Measurements from ENCODE around the gene PHF19.

Gene PHF19

GRCh38 chr9:120876842-120877240, at the start of gene PHF19:
TSS of gene PHF19 (minus strand) at chr9:120877188. CDS start at chr9:120874741, 2,447 bp downstream.
- H3K4me3 ChIP-seq (ENCODE audit: low read depth, low read length), result peak within 1 kb of the TSS; percentile 63

GRCh38 chr9:120926397-120926928, 49.5 kb upstream of the PHF19 start, which contains the start of gene TRAF1:
TSS of gene TRAF1 (minus strand) at chr9:120926796. CDS start at chr9:120926075, 721 bp downstream.
- H3K4me3 ChIP-seq (ENCODE audit: low read depth, low read length), result no peak within 1 kb of the TSS

- no peak overlapping the region for H3K4me3 ChIP-seq (ENCODE audit: low read depth, low read length)
Observed at GRCh38 chr9:120925535-120926396, 48.8 kb upstream of the PHF19 start.

GRCh38 chr9:120924698-120925534, 47.9 kb upstream of the PHF19 start:
- no peak overlapping the region for H3K4me3 ChIP-seq (ENCODE audit: low read depth, low read length)

DNA sequence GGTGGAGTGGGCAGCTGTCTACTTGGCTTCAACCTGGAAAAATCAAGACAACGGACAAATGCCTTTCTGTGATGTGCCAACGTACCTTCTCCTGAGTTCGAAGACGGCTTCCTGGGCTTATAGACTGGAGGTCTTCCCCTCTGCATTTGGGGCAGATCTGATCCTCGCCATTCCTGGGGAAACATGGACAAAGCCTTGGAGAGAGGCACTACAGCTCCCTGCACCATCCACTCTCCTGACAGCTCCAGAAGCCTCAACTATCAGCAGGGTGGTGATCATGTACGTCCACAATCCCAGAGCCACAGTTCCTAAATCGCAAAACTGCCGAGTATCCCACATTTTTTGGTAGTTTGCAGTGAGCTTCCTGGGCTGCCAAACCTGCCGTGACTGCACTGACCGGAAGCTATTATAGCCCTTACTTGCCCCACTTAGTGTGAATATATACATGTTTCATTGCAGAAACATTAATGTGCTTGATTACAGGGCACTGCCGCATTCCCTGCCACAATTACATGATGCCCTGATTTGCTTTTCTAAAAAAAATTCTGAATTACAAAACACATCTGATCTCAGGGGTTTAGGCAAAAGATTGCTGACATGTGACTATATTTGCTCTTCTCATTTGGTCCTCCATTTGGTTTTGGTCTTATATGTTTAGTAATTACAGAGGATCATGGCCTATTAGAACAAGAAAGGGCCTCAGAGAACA, 46.8 kb upstream of the PHF19 start:
- H3K4me3 ChIP-seq (ENCODE audit: low read depth, low read length), result no peak overlapping the region

DNA sequence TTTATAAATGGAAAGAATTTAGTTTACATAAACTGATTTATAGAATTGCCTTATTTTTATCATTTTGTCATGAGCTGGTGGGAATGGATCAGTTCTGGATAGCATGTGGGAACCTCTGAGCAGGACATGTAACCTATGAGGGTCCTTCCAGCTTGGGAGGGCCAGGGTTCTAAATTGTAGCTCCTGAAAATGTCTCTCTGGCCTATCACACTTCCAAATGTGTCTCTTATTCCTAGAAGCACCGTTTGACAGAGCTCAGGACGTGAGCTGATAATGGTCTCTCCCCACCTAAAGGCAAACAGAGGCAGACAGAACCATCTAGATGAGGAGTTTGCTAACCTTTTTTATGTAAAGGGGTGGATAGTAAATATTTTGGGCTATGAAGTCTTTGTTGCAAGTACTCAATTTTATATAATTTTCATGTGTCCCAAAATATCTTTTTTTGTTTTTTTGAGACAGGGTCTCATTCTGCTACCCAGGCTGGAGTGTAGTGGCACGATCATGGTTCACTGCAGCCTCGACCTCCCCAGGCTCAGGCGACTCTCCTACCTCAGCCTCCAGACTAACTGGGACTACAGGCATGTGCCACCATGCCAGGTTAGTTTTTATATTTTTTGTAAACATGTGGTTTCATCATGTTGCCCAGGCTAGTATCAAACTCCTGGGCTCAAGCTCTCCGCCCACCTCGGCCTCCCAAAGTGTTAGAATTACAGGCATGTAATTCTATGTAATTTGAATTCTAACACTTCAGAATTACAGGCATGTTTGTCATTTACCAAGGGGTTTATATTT, 45.6 kb upstream of the PHF19 start:
- no peak overlapping the region for H3K4me3 ChIP-seq (ENCODE audit: low read depth, low read length)

DNA sequence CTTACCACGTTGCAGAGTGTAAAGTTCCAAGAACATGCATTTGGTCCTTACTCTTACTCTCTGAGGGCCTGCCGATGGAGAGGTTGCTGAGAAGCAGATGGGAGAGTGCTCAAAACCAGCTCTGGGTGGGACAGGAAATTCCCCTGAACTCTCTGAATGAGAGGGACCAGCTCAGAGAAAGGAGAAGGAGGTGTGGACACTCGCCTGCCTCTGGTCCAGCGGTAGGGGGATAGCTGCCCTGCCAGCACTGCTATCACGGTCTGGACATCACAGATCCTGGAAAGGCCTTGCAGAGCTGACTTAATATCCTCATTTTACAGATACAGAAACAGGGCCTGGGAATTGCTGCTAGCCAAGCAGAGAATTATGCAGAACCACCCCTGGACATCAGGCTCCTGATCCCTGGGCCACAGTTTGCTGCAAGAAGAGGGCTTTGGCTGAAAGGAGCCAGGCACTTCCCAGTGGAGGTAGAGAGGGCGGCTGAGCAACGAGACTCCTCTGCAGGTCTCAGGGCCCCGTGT, 44.7 kb upstream of the PHF19 start:
- H3K4me3 ChIP-seq (ENCODE audit: low read depth, low read length), result no peak overlapping the region

- H3K4me3 ChIP-seq (ENCODE audit: low read depth, low read length), result no peak overlapping the region
Observed at GRCh38 chr9:120920806-120921178, 43.8 kb upstream of the PHF19 start.

GRCh38 chr9:120919843-120920805, 43.1 kb upstream of the PHF19 start:
- no peak overlapping the region for H3K4me3 ChIP-seq (ENCODE audit: low read depth, low read length)

DNA sequence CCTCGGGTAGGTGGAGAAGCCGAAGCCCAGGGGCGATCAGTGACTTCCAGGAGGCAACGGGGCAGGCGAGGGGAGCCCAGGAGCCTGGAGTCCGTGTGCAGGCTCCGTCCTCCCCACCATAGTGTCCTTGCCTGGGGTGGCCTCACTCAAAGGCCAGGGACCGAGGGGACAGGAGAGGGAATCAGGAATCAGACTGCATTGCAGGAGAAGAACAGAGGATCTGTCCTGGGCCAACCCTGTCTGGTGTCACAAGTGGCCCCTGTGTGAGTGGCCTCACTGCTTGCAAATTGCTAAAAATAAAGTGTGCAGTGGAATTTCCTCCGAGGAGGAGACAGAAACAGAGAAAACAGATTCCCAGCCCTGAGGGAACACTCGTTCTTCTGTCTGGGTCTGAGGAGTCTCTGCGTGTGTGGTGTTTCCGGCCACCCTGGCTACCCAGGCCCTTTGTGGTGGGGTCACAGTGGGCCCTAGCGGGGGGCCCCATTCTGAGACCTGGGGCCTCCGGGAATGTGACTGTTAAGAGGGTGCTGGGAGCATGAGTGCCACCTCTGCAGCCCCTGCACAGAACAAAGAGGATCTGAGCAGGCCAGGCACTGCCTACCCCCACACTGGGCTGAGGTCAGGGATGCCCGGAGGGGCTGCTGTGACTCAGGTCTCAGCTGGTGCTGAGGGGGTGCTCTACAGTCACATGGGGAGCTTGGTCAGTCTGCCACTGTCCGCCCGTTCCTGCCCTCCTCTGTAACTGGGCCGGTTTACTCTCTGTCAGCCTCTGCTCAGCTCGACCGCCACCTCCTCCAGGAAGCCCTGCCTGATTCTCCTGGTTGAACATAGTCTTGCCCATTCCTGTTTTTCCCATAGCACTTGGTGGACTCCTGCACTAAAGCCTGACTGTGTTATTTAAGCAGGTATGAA, 42.2 kb upstream of the PHF19 start:
- H3K4me3 ChIP-seq (ENCODE audit: low read depth, low read length), result no peak overlapping the region

GRCh38 chr9:120917929-120918762, 41.2 kb upstream of the PHF19 start:
- no peak overlapping the region for H3K4me3 ChIP-seq (ENCODE audit: low read depth, low read length)

DNA sequence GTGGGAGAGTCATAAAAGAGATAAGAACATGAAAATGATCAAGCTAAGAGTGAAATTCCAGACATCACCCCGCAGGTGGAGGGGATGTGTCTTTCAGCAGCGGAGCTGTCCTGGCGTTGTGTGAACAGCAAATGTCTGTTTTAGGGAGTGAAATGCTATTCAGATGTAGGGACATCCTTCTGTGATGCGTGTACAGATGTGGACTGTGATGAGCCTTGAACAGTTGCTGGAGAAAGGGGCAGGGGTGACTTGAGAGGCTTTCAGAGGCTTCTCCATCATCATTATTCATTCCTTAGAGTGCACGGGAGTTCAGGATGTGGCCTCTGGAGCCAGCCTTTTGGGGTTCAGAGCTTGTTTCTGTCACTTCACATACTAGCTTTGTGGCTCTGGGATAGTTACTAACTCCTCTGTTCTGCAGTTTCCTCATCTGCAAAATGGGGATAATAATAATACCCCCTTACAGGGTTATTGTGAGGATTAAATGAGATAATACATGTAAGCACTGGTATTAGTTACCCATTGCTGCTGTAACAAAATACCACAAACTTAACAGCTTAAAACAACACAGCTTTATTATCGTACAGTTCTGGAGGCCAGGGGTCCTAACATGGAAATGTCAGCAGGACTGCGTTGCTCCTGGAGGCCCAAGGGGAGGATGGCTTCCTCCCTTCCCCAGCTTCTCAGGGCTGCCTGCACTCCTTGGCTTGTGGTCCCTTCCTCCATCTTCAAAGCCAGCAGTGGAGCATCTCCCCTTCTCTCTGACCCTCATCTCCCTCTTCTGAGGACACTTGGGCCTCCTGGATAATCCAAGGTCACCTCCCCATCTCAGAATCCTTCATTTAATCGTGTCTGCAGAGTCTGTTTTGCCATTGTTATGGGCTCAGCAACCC, 40.2 kb upstream of the PHF19 start:
- no peak overlapping the region for H3K4me3 ChIP-seq (ENCODE audit: low read depth, low read length)

DNA sequence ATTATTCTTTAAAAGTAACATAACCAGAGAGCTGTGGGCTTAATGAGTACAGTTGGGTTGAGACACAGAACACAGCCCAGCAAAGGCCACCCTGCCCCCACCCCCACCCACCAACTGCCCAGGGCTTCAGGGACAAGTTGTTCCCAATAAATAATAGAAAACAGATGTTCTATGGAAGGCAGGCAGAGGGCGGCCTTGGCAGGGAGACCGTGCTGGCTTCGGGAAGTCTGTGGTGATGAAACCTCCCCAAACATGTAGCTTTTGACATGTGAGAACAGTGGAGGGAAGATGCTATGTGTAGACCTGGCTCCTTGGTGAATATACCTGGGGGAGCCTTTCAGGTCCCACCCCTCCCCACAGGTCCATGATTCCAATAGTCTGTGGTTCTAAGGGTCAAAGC, 39.6 kb upstream of the PHF19 start:
- H3K4me3 ChIP-seq (ENCODE audit: low read depth, low read length), result no peak overlapping the region

DNA sequence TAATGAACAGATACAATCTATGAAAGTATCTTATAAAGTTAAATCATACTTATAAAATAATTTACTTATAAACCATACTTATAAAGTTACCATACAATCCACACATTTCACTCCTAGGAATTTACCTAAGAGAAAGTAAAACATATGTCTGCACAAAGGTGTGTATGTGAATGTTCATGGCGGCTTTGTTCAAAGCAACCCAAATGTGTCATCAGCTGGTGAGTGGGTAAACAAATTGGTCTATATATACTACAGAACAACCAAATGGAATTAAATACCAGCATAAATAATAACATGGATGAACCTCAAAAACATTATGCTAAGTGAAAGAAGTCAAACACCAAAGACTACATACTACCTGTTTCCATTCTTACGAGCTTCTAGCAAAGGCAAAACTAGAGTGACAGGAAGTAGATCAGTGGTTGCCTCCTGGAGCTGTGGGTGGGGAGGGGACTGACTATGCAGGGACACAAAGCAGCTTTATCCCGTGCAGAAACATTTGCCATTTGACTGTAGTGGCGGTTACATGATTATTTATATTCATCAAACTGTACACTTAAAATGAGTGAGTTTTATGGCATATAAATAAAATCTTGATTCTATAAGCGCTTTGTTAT, 39.0 kb upstream of the PHF19 start:
- H3K4me3 ChIP-seq (ENCODE audit: low read depth, low read length), result no peak overlapping the region

- no peak overlapping the region for H3K4me3 ChIP-seq (ENCODE audit: low read depth, low read length)
Observed at GRCh38 chr9:120914953-120915352, 38.0 kb upstream of the PHF19 start.

Data from iPS-11a (cell line).